ENCODE measurements around the gene PSME2. TPM values are rescaled to one million over a fixed set of nuclear protein-coding genes. Genes with fewer than 3 reads are reported as not detected.
A peak's percentile ranks its signal among the peaks of the same experiment; 100 is the strongest.

PSME2 gene
- total and polyA plus RNA-seq, 2 of the 13 experiments (the other 11 are each of a cell fraction or from before 2014, with no cell fraction given): 332 to 716 TPM

GRCh38 chr14:24194186-24194872 lies 47.9 kb upstream of the PSME2 start:
- Histone ChIP-seq H3K4me2 (ENCODE audit: low read depth, low read length) (peak overlapping the region; percentile 99), H2AFZ (ENCODE audit: low read length) (no peak overlapping the region), H3K27me3 (ENCODE audit: control insufficient read depth in 1 of 2, insufficient read depth in 2 of 2, low read length in 2 of 2) (no peaks in the 10 kb centered on the region; a peak in 1 of 5 replicates), H3K4me1 (ENCODE audit: insufficient read depth, low read length) (peaks cover 70% of the 10 kb centered on the region), H4K20me1 (ENCODE audit: insufficient read depth, low read length) (no peaks in the 10 kb centered on the region), H3K9me3 (ENCODE audit: low read length) (no peaks in the 10 kb centered on the region), H3K9ac (ENCODE audit: insufficient read depth, low read depth, low read length) (peak overlapping the region; percentile 97), H3K27ac (ENCODE audit: extremely low read length, insufficient read depth, low read length) (peak overlapping the region; percentile 84), H3K36me3 (replicated peaks in 1 of 2; ENCODE audit: control insufficient read depth in 1 of 2, insufficient read depth in 2 of 2, low read length in 2 of 2) (peaks cover 18 to 29% of the 10 kb centered on the region in 2 experiments; a peak in 4 of 5 replicates), H3K79me2 (ENCODE audit: insufficient read depth, low read length) (peaks cover 43% of the 10 kb centered on the region), H3K4me3 (replicated peaks in 1 of 3; ENCODE audit: insufficient read depth in 1 of 3, low read depth in 2 of 3, low read length in 3 of 3) (peak overlapping the region; percentile 79 to 91 (median 85))
- CTCF ChIA-PET (ENCODE audit: low intra/inter-chr PET ratio, low total read pairs): no interaction called here
- in situ Hi-C loops (cut with HindIII; ENCODE audit: extremely low pct_ligation_motif_present, low pct_unique_long_range_greater_than_20kb): no loop called here
- WGBS (ENCODE audit: low lambda C conversion rate): 89% methylated on average over 7 of the region's 7 CpGs
- POLR2A ChIA-PET: interaction anchor here (1.3 to 4.3 kb wide), 11 partner anchors 10 to 248 kb away, joined by 3 to 230 read pairs (median 35); partner anchors contain the start of genes CHMP4A, DCAF11, DHRS1 and EMC9
- intact Hi-C loops (cut with micrococcal nuclease; ENCODE audit: unreplicated experiment): no loop called here
- DNase-seq (ENCODE audit: low spot score) (no peak), ATAC-seq (no peak), FAIRE-seq (peak; percentile 23)
- TF ChIP-seq POLR2A (IDR thresholded peaks at IDR 0.05; ENCODE audit: insufficient read depth in 1 of 2, low read depth in 2 of 2, low read length in 2 of 2) (peak in 1 of 2 experiments; percentile 38; a peak in 1 of 4 replicates), ZNF205 (CRISPR knock-in tag; IDR thresholded peaks at IDR 0.05) (no peak), CC2D1A (CRISPR knock-in tag; IDR thresholded peaks at IDR 0.05) (peak; percentile 54; the same call in 1 of the 2 replicates), YEATS2 (CRISPR knock-in tag; IDR thresholded peaks at IDR 0.05; ENCODE audit: borderline replicate concordance) (no peak), SRSF4 (IDR thresholded peaks at IDR 0.05; ENCODE audit: low read depth, low read length, poor library complexity, severe bottlenecking) (no peak), PRPF4 (IDR thresholded peaks at IDR 0.05; ENCODE audit: low read depth, low read length, poor library complexity, severe bottlenecking) (peak; percentile 33), JUN (CRISPR knock-in tag; IDR thresholded peaks at IDR 0.05) (peak; percentile 15; the same call in 1 of the 2 replicates), PATZ1 (CRISPR knock-in tag; IDR thresholded peaks at IDR 0.05) (0 out of 2 replicates have a peak, but pooled peaks have one; percentile 25), TRIM24 (CRISPR knock-in tag; IDR thresholded peaks at IDR 0.05) (0 out of 2 replicates have a peak, but pooled peaks have one; percentile 8), HNRNPH1 (optimal IDR thresholded peaks at IDR 0.05; ENCODE audit: low read depth, low read length) (peak; percentile 18), NFIB (CRISPR knock-in tag; IDR thresholded peaks at IDR 0.05; ENCODE audit: borderline replicate concordance) (peak; percentile 88; the same call in 1 of the 2 replicates)
- BruUV-seq (replicated peaks): TSS peak; percentile 53
